Measurements from ENCODE around the gene DBH.

DBH gene

DNA sequence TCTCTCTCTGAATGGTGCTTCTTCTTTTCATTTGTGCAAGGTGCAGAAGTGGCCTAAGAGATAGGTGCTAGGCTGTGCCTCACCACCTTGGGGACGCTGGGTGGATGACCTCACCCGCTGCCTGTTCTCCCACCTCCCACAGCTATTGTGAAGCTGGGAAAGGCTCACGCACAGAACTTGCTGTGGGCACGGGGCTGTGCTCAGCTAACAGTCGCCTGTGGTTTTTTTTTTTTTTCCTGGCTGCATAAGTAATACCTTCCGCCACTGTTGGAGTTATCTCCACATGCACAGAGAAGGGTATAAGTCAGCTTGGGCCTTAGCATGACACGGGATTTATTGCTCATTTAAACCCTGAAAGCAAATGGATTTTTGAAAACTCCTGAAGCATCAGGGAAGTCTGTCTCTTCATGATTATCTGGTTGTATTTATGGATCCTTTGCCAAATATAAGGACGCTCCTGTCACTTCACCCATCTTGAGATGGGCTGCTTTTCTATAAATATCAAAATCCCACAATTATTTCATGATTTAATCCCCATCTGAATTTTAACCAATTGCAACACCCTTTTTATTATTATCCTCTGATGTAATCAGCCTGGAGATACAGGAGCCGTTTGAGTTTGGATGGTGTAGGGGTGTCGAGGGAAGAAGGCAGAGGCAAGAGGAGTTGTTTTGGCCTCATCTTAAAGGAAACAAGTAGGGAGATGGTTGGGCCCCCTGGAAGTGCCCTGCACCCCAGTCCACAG, 9.0 kb downstream of the DBH start:
- no peak for DNase-seq (ENCODE audit: low read depth, low spot score)
- no peak overlapping the region for H3K4me3 ChIP-seq (ENCODE audit: low read depth, low read length)
- in situ Hi-C loops (cut with HindIII; ENCODE audit: low sequenced_read_pairs): no loop called here
- TF ChIP-seq, protein P1, sequence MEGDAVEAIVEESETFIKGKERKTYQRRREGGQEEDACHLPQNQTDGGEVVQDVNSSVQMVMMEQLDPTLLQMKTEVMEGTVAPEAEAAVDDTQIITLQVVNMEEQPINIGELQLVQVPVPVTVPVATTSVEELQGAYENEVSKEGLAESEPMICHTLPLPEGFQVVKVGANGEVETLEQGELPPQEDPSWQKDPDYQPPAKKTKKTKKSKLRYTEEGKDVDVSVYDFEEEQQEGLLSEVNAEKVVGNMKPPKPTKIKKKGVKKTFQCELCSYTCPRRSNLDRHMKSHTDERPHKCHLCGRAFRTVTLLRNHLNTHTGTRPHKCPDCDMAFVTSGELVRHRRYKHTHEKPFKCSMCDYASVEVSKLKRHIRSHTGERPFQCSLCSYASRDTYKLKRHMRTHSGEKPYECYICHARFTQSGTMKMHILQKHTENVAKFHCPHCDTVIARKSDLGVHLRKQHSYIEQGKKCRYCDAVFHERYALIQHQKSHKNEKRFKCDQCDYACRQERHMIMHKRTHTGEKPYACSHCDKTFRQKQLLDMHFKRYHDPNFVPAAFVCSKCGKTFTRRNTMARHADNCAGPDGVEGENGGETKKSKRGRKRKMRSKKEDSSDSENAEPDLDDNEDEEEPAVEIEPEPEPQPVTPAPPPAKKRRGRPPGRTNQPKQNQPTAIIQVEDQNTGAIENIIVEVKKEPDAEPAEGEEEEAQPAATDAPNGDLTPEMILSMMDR (IDR thresholded peaks at IDR 0.05; ENCODE audit: low read depth, low read length): no peak

DNA sequence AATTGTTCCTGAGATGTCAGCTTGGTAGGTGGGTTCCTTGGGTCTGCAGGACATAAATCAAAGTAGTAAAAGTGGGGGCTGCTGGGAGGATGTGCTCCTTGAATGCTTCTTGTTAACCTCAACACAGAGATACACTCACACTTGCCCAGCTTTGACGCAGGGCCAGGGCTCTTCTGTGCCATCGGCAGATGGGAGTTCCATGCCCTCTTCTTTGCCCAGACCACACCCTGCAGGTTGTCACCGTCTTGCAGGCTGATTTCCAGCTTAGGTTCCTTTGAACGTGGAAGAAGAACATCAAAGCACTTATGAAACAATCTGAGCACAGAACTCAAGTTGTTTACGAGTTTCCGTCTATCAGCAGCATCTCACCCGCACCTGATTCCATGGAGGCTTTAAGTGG, 11.0 kb downstream of the DBH start:
- no peak for DNase-seq (ENCODE audit: low read depth, low spot score)
- in situ Hi-C loops (cut with HindIII; ENCODE audit: low sequenced_read_pairs): no loop called here
- TF ChIP-seq, protein P1 (IDR thresholded peaks at IDR 0.05; ENCODE audit: low read depth, low read length): no peak
- H3K4me3 ChIP-seq (ENCODE audit: low read depth, low read length): no peak overlapping the region

DNA sequence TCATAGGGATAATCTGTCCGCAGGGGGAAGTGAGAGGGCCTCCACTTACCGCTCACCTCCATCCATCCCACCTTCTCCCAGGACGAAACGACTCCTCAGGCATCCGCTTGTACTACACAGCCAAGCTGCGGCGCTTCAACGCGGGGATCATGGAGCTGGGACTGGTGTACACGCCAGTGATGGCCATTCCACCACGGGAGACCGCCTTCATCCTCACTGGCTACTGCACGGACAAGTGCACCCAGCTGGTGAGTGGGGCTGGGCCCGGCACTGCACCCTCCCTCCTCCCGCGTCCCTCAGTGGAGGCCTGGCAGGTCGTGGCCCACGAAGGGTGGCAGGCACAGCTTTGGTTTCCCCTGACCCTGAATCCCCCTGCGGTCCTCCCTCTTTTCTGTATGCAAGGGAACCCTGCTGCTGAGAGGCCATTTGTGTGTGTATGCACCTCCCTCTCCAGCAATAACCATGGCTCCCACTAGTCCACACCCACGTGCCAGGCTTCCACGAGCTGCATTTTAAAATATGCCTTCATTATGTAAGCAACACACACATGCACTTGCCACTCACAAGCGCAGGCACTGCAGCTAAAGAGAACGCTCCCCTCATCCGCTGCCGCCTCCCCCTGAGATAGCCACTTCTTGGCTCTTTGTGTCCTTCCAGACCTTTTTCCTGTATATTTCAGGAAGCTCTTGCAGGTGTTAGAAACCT, 11.8 kb downstream of the DBH start:
- in situ Hi-C loops (cut with HindIII; ENCODE audit: low sequenced_read_pairs): no loop called here

DNA sequence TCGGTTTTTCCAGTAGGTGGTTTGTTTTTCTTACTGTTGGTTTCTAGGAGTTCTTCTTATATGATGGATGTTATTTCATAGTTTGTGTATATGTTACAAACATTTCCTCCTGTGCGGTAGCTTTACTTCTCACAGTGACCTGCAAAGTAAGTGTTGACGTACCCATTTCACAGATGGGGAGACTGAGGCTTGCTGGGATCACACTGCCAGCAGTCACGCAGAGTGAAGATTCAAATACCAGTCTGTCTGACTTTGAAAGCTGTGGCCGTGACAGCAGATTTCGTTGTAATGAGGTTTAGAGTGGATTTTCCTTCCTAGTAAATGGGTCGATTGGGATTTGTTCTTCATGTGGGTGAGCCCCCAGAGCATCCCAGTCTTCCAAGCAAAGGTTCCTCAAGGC, 13.0 kb downstream of the DBH start:
- TF ChIP-seq, protein P1 (IDR thresholded peaks at IDR 0.05; ENCODE audit: low read depth, low read length): no peak
- in situ Hi-C loops (cut with HindIII; ENCODE audit: low sequenced_read_pairs): no loop called here
- no peak overlapping the region for H3K4me3 ChIP-seq (ENCODE audit: low read depth, low read length)
- no peak for DNase-seq (ENCODE audit: low read depth, low spot score)

More for the DNA sequence above, 11.8 kb downstream of the DBH start:
- no peak overlapping the region for H3K4me3 ChIP-seq (ENCODE audit: low read depth, low read length)
- no peak for DNase-seq (ENCODE audit: low read depth, low spot score)
- TF ChIP-seq, protein P1 (IDR thresholded peaks at IDR 0.05; ENCODE audit: low read depth, low read length): no peak

DNA sequence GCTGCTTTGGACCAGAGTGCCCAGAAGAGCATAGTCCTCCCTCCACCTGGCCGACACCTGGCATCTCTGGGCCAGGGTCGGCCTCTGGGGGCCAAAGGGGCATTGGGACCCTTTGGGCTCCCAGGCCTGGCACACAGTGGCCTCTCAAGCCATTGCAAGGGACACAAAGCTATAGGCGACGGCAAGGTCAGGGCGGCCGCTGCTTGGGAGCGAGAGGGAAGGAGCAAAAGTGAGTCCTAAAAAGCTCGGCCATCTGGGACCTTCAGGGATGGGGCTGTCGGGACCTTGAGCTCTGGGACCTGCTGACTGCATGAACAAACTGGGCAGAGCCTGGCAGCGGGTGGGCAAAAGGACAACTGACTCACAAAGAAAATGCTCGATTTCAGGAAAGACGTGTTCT, 13.9 kb downstream of the DBH start:
- in situ Hi-C loops (cut with HindIII; ENCODE audit: low sequenced_read_pairs): no loop called here
- no peak overlapping the region for H3K4me3 ChIP-seq (ENCODE audit: low read depth, low read length)
- TF ChIP-seq, protein P1 (IDR thresholded peaks at IDR 0.05; ENCODE audit: low read depth, low read length): no peak
- no peak for DNase-seq (ENCODE audit: low read depth, low spot score)

DNA sequence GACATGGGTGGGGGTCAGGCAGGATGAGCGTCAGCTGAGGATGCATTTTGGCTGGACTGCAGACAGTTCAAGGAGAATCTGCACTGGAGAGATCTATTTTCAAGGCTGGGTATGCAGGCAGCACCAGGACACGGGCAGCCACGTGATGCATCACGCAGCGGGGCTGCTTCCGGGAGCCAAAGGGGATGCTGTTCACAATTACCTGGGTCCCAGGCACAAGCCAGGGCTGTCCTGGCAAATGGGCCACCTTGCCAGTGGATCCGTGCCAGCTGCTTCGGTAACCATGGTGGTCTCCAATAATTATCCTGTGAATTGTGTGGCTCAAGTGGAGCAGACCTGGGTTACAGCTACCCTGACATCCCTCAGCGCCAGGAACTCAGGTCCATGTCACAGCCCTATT, 17.5 kb downstream of the DBH start:
- TF ChIP-seq, protein P1 (IDR thresholded peaks at IDR 0.05; ENCODE audit: low read depth, low read length): no peak
- no peak for DNase-seq (ENCODE audit: low read depth, low spot score)
- in situ Hi-C loops (cut with HindIII; ENCODE audit: low sequenced_read_pairs): no loop called here

More for the DNA sequence above, 17.5 kb downstream of the DBH start:
- no peak overlapping the region for H3K4me3 ChIP-seq (ENCODE audit: low read depth, low read length)
